GM21390 (cell line): Measurements from ENCODE around the gene ENPP5.
"Not testable (repeated sequence)": the region's sequence is repeated elsewhere in the genome, so short reads cannot be mapped to it uniquely, and the experiment has no call there.

Experiments
- ATAC-seq: cut with Tn5 transposase; IDR thresholded peaks from one replicate; pipeline ENCODE4 v1.9.1; 2021; ENCODE audit not compliant: unreplicated experiment

ENPP5 gene

DNA sequence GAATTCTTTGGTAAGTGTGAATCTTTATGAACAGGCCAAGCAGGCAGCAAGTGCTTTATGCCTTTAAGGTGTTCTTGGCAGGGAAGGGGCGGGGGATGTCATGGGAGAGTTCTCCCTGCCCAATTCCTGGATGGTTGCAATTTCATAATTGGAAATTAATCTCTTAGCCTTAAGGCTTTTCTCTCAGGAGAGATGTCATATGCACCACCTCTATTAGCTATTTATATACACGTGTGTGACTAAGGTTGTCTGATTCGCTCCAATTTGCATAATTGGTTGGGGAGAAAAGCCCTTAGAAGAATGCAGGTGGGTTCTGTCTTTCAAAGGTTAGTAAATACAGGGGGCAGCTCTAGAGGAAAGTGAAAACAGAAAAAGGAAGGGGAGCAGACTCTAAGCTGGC, 5.2 kb upstream of the ENPP5 start:
- ATAC-seq, result peak; percentile 47

DNA sequence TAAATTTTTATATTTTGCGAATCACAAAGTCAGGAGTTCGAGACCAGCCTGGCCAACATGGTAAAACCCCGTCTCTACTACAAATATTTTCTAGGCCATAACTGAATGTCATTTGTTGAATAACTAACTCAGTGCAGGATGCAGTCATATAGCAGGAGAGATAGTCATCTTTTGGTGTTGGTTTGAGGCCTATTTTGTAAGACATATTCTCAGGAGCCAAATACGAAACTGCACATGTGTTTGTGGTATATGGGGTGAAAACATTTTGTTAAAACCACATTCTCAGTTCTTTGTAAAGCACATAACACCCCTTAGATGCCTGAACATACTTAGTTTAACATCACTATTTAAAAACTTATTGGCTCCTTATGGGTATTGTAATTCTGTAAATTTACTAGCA, 4.7 kb upstream of the ENPP5 start:
- ATAC-seq, result peak; percentile 72

DNA sequence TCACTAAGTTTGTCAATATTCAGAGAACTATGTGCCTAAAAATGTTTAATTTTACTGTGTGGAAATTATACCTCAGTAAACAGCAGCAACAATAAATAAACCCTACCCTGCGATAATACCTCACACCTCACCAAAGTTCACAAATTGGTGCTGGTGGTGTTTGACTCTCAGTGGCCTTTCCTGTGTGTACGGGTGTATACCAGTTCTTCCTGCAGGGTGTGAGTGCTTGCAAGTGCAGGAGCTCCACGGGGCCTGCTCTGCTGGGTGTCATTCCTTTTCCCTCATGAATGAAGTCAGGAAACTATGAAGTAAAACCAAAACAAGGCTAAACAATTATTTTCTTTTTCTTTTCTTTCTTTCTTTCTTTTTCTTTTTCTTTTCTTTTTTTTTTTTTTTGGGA, 4.1 kb upstream of the ENPP5 start:
- no peak for ATAC-seq

DNA sequence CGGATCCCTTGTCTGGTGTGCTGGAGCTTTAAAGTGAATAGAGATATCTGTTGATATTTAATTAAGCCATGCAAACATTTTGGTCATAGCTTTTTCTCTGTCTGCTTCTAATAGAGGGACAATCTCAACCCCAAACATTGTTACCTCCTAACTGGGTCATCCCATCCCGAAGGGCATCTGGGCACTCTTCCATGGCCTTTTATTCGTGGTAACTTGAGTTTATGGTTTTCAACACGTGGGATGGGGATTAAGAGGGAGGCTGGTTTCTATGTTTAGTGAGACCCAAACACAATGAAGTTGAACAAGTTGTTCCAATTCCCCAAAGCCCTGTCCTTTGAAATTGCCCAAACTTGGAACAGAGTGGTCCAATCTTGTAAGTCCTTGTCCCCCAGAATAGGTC, 1.4 kb upstream of the ENPP5 start:
- ATAC-seq, result no peak

DNA sequence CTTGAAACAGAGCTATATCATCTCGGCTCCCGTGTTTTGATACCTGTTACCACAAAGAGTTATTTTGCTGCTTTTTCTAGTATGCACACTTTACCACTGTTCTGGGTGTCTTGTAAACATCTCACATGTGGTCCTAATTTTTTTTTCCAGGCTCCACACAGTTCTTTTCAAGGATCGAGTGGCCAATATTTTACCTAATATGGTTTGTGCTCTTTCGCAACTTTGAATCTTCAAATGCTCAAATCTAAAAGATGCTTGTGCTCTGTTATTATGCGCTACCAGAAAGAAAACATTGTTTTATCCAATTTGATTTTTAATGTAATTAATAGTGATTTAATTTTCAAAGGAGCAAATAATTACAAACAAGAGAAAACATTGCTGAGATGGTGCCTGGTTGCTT, 10.7 kb downstream of the ENPP5 start:
- ATAC-seq, result no peak

DNA sequence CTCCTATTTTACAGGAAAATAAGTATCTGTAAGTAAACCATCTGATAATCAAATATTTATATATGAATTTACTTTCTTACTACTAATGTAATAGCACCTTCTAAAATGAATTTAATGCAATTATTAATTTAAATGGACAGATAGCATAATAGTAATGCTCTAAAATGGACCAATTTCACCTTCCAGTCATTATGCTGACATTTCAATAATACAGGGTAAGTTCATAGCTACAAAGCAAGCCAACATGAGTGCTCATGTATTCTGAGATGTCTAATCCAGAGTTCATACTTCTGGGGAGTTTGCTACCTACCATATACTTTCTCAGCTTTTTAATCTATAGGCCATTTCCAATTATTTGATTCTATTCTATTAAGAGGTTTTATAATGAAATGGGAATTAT, 11.6 kb downstream of the ENPP5 start:
- ATAC-seq, result no peak

DNA sequence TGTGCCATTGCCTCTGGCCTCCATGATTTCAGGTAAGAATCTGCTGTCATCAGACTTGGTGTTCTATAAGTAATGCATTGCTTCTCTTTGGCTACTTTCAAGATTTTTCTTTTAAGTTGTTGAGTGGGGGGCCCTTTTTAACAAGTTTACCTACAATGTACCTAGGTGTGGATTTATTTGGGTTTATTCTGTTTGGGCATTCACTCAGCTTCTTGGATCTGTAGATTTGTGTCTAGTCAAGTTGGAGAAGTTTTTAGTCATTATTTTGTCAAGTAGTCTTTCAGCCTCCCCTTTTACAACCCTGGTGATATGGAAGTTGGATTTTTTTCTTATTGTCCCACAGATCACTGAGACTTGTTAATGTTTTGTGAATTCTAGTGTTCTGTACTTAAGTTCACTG, 14.1 kb downstream of the ENPP5 start:
- ATAC-seq, result no peak

DNA sequence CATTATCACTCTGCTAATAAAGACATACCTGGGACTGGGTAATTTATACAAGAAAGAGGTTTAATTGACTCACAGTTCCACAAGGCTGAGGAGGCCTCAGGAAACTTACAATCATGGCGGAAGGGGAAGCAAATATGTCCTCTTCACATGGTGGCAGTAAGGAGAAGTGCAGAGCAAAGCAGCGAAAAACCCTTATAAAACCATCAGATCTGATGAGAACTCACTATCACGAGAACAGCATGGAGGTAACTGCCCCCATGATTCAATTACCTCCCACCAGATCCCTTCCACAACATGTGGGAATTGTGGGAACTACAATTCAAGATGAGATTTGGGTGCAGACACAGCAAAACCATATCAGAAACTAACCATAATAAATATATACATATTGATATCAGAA, 21.7 kb downstream of the ENPP5 start:
- ATAC-seq, result not testable (repeated sequence)

DNA sequence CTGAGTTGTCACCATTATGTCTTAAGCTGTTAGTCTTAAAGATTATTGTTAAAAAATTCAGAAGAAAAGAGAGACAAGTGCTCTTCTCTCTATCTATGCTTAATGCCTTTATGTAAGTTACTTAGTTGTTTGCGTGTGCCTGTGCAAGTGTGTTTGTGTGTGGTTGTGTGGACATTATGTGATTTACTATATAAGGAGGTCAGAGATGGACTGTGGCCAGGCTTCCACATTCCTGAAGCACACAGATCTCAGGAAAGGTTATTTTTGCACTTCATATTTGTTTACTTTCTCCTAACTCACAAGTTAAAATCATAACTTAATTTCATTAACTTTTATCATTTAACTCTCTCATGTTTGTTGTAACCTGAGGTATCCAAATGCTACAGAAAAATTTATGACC, 26.5 kb downstream of the ENPP5 start:
- ATAC-seq, result no peak

DNA sequence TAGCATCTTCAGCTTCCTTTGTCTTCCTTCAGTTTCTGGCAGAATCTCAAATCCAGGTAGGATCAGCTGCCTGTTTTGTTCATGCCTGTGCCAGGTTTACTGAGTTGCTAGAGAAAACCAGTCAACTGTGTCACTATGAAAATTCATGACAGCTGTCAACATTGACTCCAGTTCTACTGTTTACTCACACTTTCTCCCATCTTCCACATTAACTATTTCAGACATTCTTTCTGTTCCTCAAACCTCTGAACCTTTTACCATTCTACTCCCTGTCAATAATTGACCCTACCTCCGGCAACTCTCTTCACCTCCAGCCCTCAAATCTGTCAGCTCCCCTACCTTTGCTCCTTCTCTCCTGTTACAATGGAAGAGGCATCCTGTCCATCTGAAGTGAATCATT, 32.5 kb downstream of the ENPP5 start:
- ATAC-seq, result peak; percentile 83

DNA sequence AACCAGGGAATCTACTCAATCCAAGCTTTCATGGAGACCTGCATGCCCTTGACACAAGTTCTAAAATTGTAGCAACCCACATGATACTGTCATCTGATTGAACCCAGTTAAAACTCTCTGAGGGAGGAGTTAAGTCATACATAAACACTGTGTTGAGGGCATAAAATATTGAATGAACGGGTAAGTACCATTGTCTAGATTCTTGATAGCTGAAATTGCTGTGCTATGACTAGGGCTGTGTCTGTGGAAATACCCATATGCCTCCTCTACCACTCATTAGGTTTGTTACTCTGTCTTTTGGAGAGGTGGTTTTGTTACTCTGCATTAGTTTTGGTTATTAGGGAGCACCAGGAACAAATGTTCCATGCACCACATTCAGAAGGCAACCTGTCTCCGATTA, 33.4 kb downstream of the ENPP5 start:
- no peak for ATAC-seq

DNA sequence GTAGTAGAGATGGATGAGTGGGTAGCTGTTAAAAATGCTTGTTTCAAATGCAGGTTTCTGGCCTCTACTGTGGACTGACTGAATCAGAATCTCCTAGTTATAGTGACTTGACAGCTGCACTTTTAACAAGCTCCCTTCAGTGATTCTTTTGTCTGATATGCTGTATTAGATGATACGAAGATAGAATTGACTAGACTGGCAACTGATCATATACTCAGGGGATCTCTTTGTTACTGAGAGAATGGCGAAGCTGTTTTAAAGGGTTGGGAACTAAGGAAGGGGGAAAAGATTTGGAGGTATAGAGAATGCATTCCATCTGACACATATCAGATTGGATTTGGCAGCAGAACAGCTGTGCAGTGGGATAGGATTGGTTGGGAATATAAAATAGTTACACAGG, 33.9 kb downstream of the ENPP5 start:
- ATAC-seq, result no peak

DNA sequence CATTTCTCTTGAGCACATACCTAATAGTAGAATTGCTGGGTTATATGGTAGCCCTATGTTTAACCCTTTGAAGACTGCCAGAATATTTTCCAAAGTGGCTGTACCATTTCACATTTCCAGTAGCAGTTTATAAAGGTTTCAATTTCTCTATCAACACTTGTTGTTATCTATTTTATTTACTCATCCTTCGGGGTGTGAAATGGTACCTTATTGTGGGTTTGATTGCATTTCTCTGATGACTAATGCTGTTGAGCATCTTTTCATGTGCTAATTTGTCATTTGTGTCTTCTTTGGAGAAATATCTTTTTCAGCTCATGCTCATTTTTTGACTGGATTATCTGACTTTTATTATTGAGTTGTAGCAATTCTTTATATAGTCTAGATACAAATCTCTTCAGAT, 35.6 kb downstream of the ENPP5 start:
- ATAC-seq, result no peak

DNA sequence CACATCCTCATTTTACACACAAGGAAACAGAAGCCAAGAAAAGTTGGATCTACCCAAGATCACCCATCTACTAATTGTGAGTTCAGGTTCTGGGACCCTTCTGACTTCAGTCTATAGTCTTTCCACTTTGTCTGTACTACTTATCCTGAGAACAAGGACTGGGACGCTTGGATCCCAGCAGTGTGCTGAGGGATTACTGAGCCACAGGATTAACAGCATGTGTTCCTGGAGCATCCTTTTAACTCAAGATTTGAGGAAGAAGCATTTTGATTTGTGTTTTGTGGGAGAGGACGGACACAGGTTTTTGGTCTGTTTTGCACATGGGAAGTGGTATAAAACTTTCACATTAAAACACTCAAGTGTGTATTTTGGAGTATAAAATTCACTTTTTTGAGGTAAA, 36.6 kb downstream of the ENPP5 start:
- ATAC-seq, result no peak

DNA sequence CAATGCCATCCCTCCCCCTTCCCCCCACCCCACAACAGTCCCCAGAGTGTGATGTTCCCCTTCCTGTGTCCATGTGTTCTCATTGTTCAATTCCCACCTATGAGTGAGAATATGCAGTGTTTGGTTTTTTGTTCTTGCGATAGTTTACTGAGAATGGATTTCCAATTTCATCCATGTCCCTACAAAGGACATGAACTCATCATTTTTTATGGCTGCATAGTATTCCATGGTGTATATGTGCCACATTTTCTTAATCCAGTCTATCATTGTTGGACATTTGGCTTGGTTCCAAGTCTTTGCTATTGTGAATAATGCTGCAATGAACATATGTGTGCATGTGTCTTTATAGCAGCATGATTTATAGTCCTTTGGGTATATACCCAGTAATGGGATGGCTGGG, 39.5 kb downstream of the ENPP5 start:
- ATAC-seq, result not testable (repeated sequence)

DNA sequence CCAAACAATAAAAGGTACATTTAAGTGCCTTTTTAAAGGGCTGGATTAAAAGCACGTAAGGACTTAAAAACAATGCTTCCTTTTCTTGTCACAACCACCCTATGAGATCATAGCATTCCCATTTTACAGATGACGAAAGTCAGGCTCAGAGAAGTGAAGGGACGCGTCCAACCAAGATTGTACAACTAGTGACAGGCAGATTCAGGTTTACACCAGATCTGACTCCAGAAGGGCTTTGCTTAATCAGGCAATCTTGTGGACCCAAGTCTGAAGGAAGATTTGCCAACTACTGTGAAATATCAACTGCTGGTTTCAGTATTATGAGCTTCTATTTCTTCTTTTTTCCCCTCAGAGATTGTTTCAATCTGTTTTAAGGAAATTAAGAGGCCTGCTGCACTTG, 40.1 kb downstream of the ENPP5 start:
- no peak for ATAC-seq

DNA sequence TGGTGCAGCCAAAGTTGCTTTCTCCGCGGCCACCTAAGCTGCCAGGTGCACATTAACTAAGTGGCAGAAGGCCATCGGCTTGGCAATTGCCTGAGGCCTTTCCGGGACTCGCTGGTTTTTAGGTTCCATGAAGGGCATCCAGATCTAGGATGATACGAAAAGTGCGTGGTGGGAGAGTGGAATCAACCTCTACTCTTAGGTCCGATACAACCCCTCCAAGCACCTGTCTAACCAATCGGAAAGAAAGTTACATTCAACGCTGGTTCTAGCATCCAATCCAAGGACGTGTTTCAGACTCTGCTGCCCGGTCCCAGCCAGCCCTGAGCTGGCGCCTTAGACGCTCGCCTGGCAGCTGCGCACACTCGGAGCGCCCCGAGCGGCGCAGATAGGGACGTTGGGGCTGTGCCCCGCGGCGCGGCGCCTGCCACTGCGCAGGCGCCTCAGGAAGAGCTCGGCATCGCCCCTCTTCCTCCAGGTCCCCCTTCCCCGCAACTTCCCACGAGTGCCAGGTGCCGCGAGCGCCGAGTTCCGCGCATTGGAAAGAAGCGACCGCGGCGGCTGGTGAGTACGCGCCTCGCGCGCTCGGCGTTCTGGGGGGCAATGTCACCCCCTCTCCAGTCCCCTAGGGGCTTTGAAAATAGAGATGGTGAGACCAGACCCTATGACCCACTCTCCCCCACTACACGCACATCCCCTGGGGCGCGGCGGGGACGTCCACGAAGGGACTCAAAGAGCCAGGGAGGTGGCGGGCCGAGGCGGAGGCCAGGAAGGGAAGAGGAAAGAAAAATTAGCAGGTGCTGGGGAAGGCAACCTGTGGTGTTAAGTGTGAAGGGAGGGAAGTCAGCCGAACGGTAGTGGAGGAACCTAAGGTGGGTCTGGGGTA, 40.9 kb downstream of the ENPP5 start, which contains the start of gene ENPP4:
Gene ENPP4 (plus strand): TSS at position 361 of the 883 bp plus-strand sequence. CDS start 9,595 bp downstream, outside the sequence.
- ATAC-seq, result peak; percentile 97

DNA sequence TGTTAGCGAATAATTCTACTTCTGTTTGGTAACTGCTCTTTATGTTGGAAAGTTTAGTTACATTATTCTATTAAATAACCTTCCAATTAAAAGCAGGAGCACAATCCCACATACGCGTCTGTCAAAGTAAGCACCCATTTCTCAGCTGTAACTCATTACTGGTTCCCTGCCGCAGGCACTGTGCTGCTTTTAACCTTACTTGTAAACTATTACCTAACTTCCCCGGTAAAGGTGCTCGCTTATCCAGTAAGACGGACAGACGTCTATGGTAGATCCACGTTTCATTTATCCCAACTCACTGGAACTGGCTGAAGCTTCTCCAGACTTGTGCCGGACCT, 41.5 kb downstream of the ENPP5 start:
- ATAC-seq, result peak; percentile 10

DNA sequence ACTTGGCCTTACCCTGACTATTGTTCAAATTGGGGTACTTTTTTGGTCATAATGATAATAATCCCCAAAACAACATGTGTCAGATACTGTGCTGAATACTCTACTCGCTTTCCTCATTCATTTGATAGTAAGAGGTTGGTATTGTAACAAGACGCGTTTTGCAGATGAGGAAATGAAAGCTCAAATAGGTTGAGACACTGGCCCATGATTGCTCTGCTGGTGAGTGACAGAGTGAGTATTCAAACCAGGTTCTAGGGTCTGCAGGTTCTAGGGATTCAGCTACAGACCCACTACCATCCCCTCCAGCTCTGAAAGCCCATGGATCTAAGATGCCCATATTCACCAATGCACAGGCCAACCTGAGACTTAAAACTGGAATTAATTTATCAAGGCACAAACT, 42.3 kb downstream of the ENPP5 start:
- ATAC-seq, result no peak

DNA sequence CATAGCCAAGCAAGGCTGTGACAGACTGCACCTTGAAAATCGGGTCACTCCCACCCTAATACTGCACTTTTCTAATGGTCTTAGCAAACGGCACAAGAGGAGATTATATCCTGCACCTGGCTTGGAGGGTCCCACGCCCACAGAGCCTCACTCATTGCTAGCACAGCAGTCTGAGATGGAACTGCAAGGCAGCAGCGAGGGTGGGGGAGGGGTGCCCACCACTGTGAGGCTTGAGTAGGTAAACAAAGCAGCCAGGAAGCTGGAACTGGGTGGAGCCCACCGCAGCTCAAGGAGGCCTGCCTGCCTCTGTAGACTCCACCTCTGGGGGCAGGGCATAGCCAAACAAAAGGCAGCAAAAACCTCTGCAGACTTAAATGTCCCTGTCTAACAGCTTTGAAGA, 51.1 kb downstream of the ENPP5 start:
- not testable (repeated sequence) for ATAC-seq

DNA sequence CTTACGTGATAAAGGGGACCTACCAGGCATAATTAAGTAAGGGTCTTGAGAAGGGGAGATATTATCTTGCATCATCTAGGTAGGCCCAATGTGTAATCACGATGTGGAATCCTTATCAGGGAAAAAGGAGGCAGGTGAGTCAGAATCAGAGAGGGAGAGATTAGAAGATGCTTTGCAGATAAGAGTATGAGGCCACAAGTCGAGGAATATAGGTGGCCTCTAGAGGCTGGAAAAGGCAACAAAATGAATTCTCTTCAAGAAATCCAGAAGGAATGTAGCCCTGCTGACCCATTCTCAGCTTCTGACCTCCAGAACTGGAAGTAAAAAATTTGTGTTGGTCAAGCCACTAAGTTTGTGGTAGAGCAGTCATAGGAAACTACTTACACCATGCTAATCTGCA, 51.9 kb downstream of the ENPP5 start:
- no peak for ATAC-seq

DNA sequence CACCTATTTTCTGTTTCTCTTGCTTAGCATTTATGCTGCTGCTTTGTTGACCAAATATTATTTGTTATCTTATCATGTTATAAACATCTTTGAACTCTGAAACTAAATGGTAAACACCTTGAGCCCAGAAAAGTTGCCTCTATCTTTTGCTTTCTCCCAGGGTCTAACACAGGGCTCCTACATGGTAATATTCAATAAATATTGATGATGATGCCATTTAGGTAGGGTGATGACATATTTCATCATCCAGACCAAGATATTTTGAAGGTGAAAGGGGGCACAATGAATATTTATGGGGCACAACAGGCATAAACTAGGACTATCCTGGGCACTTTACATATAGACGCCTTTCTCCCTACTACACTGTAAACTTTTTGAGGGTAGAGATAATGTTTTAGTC, 52.6 kb downstream of the ENPP5 start:
- ATAC-seq, result no peak

DNA sequence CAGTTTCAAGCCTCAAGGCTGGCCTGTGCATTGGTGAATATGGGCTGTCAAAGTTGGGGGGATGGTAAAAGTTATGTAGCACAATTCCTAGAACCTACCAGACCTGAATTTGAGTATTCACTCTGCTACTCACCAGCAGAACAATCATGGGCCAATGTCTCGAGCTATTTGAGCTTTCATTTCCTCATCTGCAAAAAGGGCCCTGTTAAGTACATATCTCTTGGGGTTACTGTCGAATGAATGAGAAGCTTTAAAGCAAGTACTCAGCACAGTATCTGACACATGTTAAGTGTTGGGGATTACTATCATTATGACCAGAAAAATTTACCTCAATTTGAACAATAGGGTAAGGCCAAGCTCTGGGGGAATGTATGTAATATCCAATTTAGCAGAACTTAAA, 54.5 kb downstream of the ENPP5 start:
- peak; percentile 67 for ATAC-seq
